KOPT-K1 (cell line): ENCODE data around the gene MGLL.

Experiments used
- H3K27ac ChIP-seq: fragments of 200-600 bp; sonication (generic); 2 replicates; pipeline ENCODE4 v1.5.1; 2016; ENCODE audit warnings: antibody characterized with exemption, mild to moderate bottlenecking, low read depth, low read length; ENCODE audit not compliant: poor library complexity, severe bottlenecking
- H3K36me3 ChIP-seq: fragments of 200-600 bp; sonication (generic); 2 replicates; pipeline ENCODE4 v1.5.1; 2017; ENCODE audit warnings: antibody characterized with exemption, mild to moderate bottlenecking, low read length, moderate library complexity; ENCODE audit not compliant: insufficient read depth
- H3K9me3 ChIP-seq: fragments of 200-600 bp; sonication (generic); 2 replicates; pipeline ENCODE4 v1.5.1; 2017; ENCODE audit warnings: antibody characterized with exemption, low read length, mild to moderate bottlenecking; ENCODE audit not compliant: insufficient read depth, poor library complexity, severe bottlenecking

MGLL gene

DNA sequence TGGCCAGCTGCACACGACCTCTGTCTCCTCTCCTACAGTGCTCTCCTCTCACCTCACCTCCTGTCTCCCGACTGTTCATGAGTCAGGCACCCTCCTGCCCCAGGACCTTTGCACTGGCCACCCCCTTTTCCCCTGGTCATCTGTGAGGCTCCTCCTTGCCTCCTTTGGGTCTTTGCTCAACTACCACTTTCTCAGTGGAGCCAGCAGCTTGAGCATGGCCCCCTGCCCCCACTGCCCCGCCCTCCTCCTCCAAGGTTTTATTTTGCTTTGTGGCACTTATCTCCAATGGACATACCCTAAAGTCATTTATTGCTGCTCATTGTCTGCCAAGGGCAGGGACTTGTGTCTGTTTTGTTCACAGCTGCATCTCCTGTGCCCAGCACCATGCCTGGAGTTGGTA lies 64.3 kb downstream of the MGLL start:
- Histone ChIP-seq H3K36me3 (no peaks in the 10 kb centered on the region), H3K27ac (no peak overlapping the region), H3K9me3 (no peaks in the 10 kb centered on the region)

DNA sequence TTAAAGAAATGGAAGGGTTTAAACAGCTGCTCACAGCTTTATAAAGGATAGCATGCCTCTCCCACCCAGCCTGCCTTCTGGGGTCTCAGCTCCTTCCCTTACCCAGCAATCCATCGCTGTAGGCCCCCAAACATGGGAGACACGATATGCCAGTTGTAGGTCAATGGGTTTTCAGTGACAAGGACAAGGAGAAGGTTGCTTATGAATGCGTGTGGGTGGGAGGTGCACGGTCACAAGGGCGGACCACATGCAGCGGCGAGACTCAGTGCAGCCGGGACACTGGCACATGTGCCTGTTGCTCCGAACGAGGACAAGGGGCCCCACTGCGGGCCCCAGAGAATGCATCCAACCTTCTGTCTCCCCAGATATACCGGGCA lies 67.0 kb downstream of the MGLL start:
- Histone ChIP-seq H3K27ac (no peak overlapping the region), H3K36me3 (no peaks in the 10 kb centered on the region), H3K9me3 (no peaks in the 10 kb centered on the region)

DNA sequence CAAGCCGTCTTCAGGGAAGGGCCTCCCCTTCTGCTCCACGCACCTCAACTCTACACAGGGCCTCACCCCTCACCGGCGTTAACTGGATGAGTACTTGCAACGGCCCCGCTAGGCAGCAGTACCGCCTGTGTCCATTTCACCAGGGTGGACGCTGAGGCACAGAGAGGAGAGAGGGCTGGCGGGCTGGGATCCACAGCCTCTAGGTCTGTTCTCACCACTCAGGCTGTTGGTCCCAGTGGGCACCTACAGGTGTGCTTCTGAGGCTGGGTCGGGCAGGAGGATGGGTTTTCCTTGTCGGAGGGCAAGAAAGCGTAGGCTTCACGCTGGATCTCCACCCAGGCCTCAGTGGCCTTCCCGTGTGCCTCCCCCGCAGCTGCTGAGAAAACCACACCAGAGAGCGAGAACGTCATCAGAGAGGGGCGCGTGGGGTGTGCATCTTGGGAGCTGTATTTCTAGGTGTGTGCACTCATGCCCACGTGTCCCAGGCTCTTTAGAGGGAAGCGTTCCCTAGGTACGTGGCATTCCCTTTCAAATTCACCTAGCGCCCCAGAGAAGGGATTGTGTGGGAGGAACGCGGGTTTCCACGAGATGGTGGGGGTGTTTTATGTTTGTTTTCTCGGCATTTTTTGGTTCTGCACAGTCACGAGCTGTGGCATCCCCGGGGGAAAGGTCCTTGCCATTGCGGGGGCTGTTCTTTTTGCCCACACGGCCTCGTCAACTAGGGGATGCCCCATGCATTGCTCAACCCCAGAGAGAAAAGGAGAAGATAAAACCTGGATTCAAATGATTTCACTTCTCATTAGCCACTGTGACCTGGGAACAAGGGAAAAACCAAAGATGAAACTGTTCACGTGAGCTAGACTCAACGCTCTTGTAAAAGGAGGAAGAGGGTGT lies 67.7 kb downstream of the MGLL start:
- no peak overlapping the region for H3K27ac ChIP-seq
- no peaks in the 10 kb centered on the region for H3K36me3 ChIP-seq
- H3K9me3 ChIP-seq: no peaks in the 10 kb centered on the region

DNA sequence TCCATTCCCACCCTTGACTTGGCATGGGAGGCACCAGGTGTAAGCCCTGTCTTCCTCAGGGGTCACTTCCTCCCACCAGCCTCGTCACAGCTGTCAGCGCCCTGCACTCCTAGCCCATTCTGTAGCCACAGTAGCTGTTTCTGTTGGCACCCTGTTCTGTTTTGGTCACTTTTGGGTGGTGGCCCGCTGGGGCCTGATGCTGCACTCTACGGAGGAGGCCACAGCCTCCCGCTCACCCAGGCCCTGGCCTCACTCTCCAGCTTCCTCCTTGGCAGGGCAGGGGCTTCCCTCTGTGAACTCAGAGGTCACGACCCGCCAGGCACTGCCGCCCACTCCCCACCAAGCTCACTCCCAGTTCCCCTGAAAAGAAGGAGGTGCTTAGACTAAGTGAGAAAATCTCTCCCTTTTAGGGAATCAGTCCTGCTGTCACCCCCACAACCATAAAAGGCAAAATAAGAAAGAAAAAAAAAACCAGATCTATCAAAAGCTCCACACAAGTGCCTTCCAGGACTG lies 68.4 kb downstream of the MGLL start:
- Histone ChIP-seq H3K27ac (no peak overlapping the region), H3K9me3 (no peaks in the 10 kb centered on the region), H3K36me3 (no peaks in the 10 kb centered on the region)

DNA sequence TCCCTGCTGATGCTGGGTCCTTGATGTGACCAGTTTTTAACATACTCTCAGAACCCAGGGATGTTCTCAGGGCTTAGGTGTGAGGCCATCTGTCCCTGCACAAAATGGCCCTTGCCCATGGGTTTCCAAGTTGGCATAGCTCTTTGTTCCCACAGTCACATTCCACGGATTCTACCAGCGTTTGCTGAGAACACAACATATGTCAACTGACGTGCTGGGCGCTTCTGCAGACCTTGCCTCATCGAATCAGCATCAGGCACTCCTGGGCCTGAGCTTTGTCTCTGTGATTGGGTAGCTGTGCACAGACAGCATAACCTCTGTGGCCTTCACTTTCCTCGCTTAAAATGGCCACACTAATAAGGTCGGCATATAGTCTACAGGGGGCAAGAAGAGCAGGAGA lies 69.0 kb downstream of the MGLL start:
- Histone ChIP-seq H3K27ac (no peak overlapping the region), H3K9me3 (no peaks in the 10 kb centered on the region)

DNA sequence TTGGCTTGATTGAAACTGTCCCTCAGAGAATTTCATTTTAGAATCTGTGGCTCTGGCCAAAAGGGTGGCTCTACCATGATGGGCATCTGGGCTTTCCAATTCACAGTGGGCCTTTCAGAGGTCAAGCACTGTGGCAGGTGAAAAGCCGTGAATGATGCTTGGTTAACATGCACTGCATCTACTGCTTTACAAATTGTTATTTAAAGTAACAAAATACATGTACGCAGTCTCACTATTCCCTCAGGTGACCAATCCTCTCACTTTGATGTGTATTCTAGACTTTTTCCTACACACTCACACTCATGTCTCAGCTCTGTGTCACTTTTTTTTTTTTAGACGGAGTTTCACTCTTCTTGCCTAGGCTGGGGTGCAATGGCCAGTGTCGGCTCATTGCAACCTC lies 70.5 kb downstream of the MGLL start:
- no peak overlapping the region for H3K27ac ChIP-seq
- H3K9me3 ChIP-seq: no peaks in the 10 kb centered on the region

More for the DNA sequence above, 69.0 kb downstream of the MGLL start:
- no peaks in the 10 kb centered on the region for H3K36me3 ChIP-seq

DNA sequence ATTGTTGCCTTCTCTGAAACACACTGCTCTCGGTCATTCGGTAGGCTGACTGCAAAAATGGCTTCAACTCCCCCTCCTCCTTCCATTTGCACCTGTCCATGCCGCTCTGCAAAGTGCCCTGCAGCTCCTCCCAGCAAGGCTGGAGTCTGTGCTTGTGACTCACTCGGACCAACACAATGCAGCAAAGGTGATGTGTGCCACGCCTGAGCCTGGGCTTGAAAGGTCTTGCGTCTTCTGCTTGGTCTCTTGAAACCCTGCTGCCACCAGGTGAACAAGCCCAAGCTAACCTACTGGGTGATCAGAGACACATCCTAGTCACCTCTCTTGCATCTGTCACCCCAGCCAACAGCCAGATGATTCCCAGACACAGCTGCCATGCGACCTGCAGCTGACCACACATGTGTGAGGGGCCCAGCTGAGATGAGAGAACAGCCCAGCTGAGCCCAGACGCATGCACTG lies 71.1 kb downstream of the MGLL start:
- Histone ChIP-seq H3K9me3 (no peaks in the 10 kb centered on the region), H3K27ac (no peak overlapping the region), H3K36me3 (no peaks in the 10 kb centered on the region)

More for the DNA sequence above, 70.5 kb downstream of the MGLL start:
- no peaks in the 10 kb centered on the region for H3K36me3 ChIP-seq

DNA sequence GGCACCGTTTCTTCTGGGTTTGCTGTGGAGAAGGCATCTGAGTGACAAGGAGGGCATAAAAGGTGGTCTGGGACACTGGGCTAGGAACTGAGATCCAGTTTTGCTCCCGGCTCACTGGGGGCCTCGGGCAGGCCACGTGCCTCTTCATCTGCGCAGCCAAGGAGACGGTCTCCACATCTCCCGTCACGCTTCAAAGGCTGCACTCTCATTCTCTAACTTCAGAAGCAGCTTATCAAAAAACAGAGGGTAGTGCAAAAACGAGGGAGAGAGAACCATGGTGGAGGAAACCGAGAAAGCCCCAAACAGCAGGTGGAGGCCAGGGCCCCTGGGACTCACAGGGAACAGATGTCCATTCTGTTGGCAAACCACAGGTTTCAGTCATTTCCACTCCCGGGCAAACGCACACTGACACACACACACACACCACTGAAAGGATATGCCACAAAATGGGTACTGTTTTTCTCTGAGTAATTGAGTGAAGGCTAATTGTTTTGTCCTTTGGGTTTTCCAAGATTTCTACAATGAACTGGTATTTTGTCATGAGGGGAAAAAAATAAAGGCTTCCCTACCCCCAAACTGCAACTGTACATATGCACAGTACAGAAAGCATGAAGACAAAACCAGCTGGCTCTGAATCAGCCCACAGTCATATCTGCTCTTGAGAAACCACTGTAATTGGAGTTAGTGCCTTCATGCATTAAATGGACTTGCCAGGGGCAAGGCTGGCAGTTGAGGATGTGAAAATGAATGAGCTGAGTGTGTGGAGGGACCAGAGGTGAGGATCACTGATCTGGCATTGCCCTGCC lies 71.9 kb downstream of the MGLL start:
- Histone ChIP-seq H3K36me3 (no peaks in the 10 kb centered on the region), H3K9me3 (no peaks in the 10 kb centered on the region), H3K27ac (no peak overlapping the region)

DNA sequence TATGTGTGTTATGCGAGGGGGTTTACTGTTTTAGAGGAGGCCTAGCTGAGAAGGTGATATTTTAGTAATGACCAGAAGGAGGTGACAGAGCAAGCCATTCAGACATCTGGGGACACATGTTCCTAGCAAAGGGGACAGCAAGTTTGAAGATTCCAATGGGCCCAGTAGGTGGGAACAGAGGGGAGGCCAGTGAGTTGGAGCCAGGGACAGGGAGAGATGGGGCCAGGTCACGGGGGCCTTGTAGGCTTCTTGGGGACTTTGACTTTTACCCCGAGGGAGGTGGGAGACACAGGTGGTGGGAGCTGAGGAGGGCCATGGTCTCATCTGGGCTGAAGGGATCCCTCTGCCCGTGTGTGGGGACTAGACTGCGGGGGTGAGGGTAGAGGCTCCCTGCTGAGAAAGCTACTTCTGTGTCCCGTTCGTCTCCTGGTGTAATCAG lies 72.5 kb downstream of the MGLL start:
- Histone ChIP-seq H3K9me3 (no peaks in the 10 kb centered on the region), H3K27ac (no peak overlapping the region)

DNA sequence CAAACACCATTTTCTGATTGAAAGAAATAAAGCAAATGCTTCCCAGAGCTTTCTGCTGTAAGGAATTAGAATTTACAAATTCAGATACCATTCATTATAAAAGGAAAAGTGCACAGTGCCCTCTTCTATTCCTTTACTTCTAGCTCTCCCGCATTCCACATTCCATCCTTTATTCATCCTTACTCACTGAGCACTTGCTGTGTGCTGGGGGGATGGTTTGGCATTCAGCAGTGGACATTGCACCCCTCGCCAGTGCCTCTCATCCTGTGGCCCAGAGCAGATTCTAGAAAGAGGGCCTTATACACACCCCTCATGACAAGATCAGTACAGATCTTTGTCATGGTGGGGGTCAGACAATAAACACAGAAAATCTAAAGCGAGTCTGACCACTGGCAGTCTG lies 73.0 kb downstream of the MGLL start:
- Histone ChIP-seq H3K36me3 (no peaks in the 10 kb centered on the region), H3K27ac (no peak overlapping the region), H3K9me3 (no peaks in the 10 kb centered on the region)

More for the DNA sequence above, 72.5 kb downstream of the MGLL start:
- H3K36me3 ChIP-seq: no peaks in the 10 kb centered on the region

DNA sequence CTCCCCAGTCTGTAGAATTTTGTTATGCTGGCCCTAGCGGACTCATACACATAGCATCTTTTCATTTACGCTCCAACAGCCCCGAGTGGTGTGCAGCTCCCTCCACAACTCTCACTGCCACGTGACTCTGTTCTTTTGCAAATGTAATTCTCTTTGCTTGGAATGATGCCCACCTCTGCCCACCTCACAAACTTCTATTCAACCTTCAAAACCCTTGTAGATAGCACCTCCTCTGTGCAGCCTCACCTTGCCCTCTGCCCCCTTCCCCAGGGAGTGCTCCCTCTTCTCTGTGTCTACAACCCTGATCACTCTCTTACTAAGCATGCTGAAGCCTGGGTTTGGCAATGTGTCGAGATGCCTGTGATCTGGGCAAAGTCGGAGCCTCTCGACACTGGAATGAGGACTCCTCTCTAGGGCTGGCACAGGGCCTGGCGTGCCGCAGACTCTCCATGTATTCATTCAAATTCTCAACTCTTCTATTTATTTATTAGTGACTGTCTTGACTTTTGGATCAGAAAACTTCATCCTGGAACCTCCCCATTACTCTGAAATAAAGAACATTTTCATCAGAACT lies 73.5 kb downstream of the MGLL start:
- H3K27ac ChIP-seq: no peak overlapping the region
- no peaks in the 10 kb centered on the region for H3K9me3 ChIP-seq
- no peaks in the 10 kb centered on the region for H3K36me3 ChIP-seq

DNA sequence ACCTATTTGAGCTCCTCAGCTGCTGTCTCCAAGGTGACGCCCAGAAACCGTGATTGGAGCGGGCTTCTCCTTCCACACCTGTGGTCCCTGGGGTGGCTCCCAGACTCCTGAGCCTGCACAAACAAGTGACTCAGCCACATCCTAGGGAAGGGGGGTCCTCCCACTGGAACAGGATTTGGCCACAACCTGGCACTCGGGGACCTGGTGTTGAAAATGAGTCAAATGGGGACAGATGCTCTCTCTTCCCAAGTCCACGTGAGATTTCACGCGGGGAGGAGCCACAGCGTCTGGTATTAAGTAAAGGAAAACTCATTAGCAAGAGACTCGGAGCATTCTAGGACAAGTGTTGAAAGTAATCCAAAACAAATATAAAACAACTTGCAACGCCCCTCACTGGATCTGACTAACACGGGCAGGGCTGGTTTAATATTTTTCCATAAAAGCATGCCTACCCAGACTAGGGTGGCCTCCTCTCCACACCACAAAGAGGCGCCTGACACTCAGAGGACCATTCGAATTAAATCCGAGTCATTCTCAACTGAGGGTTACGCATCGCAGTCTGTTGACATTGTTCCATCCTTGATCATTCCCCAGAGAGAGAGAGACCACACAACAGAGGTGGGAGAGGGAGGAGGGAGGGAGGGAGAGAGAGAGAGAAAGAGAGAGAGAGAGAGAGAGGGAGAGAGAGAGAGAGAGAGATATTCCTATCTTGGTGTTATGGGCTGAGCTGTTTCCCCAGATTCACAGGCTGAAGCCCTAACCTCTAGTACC lies 74.4 kb downstream of the MGLL start:
- no peaks in the 10 kb centered on the region for H3K9me3 ChIP-seq
- H3K27ac ChIP-seq: no peak overlapping the region
- no peaks in the 10 kb centered on the region for H3K36me3 ChIP-seq

DNA sequence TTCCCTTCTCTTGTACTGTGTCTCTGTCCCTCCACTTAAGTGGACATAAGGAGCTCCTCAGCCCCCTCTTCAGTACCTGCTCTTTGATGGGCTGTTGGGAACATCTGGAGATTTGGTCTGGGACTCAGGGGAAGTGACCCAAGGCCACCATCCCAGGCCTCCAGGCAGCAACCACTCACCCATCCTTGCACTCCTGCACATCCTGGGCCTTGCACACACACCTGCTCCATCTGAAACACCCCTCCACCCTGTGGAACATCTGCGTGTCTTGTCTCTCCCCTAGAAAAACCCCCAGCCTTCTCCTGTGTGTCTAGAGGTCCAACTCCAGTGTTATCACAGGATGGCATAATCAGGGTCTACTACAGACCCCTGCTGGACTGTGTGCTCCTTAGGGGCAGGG lies 75.2 kb downstream of the MGLL start:
- Histone ChIP-seq H3K9me3 (no peaks in the 10 kb centered on the region), H3K36me3 (no peaks in the 10 kb centered on the region), H3K27ac (no peak overlapping the region)

DNA sequence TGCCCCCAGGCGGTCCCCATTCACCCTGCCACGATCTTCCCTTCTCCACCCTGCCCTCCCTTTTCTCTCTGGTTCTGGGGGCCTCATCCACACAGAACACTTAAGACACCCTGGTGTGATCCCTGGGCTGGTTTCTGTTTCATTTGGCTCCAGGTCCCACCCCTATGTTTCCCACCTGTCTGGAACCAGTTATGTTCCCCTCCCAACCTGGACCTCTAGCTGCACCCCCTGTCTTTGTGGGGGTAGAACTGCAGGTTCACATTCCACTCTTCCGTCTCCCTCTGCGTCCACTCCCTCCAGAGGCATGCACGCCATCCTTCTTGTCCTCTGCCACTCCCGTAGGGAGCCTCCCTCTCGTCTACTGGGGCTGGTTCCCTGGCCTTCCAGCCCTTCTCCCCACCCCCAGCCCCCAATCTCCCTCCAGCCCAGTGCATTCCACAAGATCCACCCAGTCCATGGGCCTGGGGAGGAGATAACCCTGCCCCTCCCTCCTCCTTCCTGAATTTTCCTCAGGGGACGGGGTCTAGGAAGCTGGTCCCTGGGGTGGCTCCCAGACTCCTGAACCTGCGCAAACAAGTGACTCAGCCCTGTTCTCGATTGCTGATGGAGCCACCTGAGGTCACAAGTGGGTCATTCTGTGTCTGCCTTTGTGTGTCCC lies 75.8 kb downstream of the MGLL start:
- Histone ChIP-seq H3K36me3 (no peaks in the 10 kb centered on the region), H3K9me3 (no peaks in the 10 kb centered on the region), H3K27ac (no peak overlapping the region)
